ENCODE results near the gene ZNF157.

GRCh38 chrX:47360423-47361179 is 9.8 kb upstream of the ZNF157 start:
- TF ChIP-seq POLR2A (IDR thresholded peaks at IDR 0.05) (no peak), CTCF (IDR thresholded peaks at IDR 0.05 in 8 of 11, conservative IDR thresholded peaks at IDR 0.05 in 3 of 11) (no peak), POLR2AphosphoS5 (IDR thresholded peaks at IDR 0.05) (no peak)
